ENCODE measurements around the gene TUBGCP2.

DNA sequence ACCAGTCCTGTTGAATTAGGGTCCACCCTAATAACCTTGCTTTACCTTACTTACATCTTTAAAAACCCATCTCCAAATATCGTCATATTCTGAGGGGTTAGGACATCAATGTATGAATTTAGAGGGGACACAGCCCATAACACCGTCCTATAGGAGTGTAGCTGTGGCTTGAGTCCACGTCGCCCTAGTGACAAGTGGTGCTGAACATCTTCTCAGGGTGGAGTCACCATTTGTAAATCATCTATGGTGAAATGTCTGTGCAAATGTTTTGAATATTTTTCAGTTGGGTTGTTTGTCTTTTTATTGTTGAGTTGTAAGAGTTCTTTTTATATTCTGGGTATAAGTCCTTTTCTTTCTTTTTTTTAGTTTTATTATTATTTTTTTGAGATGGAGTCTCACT lies 33.3 kb upstream of the TUBGCP2 start:
- no peak for TF ChIP-seq ZNF30 (CRISPR knock-in tag; IDR thresholded peaks at IDR 0.05)
- TF ChIP-seq NPAS2 (CRISPR knock-in tag; IDR thresholded peaks at IDR 0.05; ENCODE audit: borderline replicate concordance), result no peak
- TF ChIP-seq ZNF274 (CRISPR knock-in tag; IDR thresholded peaks at IDR 0.05), result no peak
- TF ChIP-seq ZSCAN21 (CRISPR knock-in tag; IDR thresholded peaks at IDR 0.05; ENCODE audit: borderline replicate concordance), result no peak
- no peak for TF ChIP-seq EZH2 (conservative IDR thresholded peaks at IDR 0.05; ENCODE audit: low read depth, low read length)
- no peak for TF ChIP-seq CTCF (CRISPR knock-in tag; IDR thresholded peaks at IDR 0.05)
- TF ChIP-seq CBFB (CRISPR knock-in tag; IDR thresholded peaks at IDR 0.05), result no peak
- no peak for TF ChIP-seq MXD4 (CRISPR knock-in tag; IDR thresholded peaks at IDR 0.05)
